GM18502 (cell line): Measurements from ENCODE around the gene IGSF8.

ENCODE experiments used
- ATAC-seq: cut with Tn5 transposase; IDR thresholded peaks from one replicate; pipeline ENCODE4 v1.9.1; 2021; ENCODE audit warnings: mild to moderate bottlenecking; ENCODE audit not compliant: unreplicated experiment, poor library complexity

Gene IGSF8

GRCh38 chr1:160048335-160048734 is 50.1 kb downstream of the IGSF8 start:
- no peak for ATAC-seq

- peak; percentile 30 for ATAC-seq
Measured at GRCh38 chr1:160047111-160047991, 51.1 kb downstream of the IGSF8 start.

GRCh38 chr1:160046494-160047110 is 51.8 kb downstream of the IGSF8 start:
- ATAC-seq = peak; percentile 74

- ATAC-seq = no peak
Measured at GRCh38 chr1:160045653-160046052, 52.8 kb downstream of the IGSF8 start.

- ATAC-seq = no peak
Measured at GRCh38 chr1:160043543-160043942, 54.9 kb downstream of the IGSF8 start.
